GM20000 (cell line): ENCODE results near the gene CFAP74.

ENCODE experiments used
- DNase-seq: peaks from one replicate; pipeline ENCODE4 v3.0.0; 2012; ENCODE audit warnings: low spot score
- TF ChIP-seq, protein P1 (sequence below): IDR thresholded peaks from 2 replicates; pipeline ENCODE4 v1.5.1; 2012; ENCODE audit warnings: mild to moderate bottlenecking, control low read depth; ENCODE audit errors: extremely low read depth, missing control alignments

CFAP74 gene

DNA sequence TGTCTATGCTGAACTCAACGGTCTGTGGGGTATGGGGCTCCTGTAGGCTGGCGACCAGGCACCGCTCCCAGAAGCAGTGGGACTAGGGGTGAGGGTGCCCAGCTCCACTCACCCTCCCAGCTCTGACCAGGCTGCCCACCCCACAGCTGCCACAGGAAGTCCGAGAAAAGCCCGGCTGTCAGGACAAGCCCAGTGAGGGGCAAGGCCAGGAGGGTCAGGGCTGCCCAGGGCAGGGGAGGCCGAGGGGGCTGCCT, 81.0 kb downstream of the CFAP74 start:
- DNase-seq: no peak
- TF ChIP-seq, protein P1, sequence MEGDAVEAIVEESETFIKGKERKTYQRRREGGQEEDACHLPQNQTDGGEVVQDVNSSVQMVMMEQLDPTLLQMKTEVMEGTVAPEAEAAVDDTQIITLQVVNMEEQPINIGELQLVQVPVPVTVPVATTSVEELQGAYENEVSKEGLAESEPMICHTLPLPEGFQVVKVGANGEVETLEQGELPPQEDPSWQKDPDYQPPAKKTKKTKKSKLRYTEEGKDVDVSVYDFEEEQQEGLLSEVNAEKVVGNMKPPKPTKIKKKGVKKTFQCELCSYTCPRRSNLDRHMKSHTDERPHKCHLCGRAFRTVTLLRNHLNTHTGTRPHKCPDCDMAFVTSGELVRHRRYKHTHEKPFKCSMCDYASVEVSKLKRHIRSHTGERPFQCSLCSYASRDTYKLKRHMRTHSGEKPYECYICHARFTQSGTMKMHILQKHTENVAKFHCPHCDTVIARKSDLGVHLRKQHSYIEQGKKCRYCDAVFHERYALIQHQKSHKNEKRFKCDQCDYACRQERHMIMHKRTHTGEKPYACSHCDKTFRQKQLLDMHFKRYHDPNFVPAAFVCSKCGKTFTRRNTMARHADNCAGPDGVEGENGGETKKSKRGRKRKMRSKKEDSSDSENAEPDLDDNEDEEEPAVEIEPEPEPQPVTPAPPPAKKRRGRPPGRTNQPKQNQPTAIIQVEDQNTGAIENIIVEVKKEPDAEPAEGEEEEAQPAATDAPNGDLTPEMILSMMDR: no peak

DNA sequence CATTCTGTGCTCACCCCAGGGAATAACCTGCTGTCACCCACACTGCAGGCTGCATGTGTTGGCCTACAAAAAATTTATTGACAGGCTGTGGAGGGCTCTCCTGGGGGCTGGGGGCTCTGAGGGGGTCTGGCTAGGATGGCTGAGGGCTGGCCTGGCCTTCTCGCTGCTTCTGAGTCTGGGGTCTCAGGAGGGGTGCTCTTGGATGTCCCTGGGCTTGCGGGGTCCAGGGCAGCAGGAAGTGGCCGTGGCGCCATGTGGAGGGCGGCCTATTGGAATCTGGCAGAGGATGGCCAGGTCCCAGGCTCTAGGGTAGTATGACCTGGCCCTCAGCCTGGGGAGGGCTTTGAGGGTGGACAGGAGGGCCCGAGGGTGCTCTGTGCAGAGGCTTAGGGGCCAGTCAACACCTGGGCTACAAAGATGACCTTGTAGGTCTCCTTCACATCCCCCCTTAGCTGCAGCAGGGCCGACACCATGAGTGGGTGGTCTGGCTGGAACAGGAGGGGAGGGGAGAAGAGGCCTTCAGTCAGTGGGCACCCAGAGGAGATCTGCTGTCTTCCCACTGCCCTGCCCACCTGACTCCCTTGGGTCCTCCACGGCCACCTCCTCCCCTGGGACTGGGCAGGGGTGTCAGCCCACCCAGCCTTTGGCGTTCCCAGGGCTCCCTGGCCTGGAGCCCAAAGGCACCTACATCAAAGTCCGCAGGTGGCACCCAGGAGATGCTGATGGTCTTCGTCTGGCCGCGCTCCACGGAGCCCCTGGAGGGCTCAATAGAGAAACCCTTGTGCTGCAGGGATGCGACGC, 81.5 kb downstream of the CFAP74 start:
- no peak for DNase-seq
- TF ChIP-seq, protein P1: no peak

DNA sequence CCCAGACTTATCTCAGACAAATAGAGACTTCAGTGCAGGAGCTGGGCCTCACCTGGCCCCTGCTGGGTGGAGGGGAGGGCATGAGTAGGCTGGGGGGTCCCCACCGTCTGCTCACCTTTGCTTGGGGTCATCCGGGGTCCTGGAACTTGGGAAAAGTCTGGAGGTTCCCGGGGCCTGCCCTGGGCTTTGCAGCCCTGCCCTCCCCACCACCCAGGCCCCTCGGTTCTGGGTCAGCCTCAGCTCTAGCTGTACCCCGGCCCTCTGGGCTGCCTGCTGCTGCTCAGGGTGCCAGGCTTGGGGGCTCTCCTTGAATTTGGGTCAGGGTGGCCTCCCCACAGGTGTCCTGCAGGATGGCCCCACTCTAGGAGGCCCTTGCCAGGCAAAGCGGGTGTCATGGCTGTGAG, 82.1 kb downstream of the CFAP74 start:
- TF ChIP-seq, protein P1: no peak
- no peak for DNase-seq

DNA sequence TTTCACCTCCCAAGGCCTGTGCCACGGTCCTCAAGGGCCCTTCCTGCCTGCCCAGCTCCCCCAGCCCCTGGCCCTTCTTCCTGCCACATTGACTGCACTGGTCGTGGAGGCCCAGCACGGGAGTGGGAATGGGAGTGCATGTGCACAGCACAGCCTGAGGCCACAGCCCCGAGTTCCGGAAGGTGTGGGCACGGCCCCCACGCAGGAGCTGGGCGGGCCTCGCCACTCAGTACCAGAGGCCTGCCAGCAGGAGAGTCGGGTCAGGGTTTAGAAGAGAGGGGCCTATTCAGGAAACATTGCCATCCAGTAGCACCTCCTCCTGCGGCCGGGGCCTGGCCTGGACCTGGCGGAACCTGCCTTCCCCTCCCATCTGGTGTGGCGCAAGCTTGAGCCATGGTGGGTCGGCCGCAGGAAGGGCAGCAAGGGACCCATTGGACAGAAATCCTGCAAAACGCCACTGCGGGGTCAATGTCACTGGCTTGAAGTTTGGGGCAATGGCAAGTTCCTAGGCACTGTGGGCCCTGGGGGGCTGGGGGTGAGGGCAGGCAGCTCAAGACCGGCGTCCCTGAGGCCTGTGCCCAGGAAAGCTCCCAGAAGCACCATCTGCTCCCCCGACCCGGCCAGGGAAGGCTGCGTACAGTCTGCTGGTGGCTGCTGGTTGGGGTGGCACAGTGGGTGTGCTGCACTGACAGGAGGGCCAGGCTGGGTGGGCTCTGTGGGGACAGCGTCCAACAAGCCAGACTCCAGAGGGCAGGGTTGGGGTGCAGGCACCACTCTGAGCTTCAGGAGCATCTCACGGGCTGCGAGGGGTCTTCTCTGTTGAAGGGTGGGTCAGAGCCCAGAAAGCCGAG, 82.8 kb downstream of the CFAP74 start:
- TF ChIP-seq, protein P1: no peak
- no peak for DNase-seq

DNA sequence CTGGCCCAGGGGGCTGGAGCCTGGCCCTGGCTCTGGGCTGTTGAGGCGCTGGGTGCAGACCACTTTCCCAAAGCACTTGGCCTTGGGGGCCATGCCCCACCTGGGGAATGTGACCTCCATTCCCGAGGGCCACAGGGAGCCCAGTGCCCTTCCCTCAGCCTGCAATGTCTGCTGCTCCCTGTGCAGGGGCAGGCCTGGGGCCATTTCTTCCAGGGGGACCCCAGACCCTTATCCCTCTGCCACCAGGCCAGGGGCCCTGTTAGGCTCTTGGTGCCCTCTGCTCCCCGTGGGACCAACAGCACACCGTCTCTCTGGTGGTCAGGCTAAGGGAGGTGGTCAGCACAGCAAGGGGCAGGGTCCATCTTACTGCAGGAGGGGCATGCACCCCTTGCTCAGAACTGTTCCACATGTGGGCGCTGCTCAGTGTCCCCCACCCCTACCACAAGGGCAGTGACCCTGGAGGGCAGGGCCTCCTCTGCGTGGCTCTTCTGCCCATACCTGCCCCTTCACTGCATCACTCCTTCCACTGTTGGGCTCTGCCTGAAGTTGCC, 83.5 kb downstream of the CFAP74 start:
- DNase-seq: no peak
- TF ChIP-seq, protein P1: no peak

DNA sequence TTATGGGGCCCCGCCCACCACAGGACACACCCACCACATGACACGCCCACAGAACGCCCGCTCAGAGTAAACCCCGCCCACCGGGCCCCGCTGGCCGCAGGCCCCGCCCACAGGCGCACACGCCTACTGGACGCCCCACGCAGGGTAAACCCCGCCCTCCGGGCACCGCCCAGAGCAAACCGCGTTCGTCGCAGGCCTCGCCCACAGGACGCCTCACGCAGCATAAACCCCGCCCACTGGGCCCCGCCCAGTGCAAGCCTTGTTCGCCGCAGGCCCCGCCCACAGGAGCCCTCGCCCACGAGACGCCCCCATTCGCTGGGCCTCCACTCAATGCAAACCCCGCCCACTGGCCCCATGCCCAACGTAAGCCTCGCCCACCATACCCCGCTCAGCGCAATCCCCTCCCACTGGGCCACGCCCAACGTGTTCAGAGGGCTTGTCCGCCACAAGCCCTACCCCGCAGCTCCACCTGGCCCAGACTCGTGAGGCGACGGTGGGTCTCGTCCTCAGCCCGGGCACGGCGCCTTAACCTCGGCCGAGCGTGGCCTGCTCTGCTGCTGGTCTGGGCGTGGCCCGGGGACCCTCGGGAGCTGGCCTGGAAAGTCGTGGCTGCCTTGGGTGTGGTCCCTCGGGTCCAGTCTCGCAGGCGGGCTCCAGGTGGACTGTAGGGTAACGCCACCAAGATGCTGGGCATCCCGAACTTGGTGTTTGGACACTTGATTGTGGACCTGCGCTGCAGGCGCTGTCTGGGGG, 84.1 kb downstream of the CFAP74 start:
- peak; percentile 100 for DNase-seq
- TF ChIP-seq, protein P1: no peak
